Measurements from ENCODE around the gene ATP8A2. TPM values are rescaled to one million over a fixed set of nuclear protein-coding genes. Genes with fewer than 3 reads are reported as not detected.

ATP8A2 gene
- total RNA-seq, 1 donor from 2014 or later: 3.4 TPM

DNA sequence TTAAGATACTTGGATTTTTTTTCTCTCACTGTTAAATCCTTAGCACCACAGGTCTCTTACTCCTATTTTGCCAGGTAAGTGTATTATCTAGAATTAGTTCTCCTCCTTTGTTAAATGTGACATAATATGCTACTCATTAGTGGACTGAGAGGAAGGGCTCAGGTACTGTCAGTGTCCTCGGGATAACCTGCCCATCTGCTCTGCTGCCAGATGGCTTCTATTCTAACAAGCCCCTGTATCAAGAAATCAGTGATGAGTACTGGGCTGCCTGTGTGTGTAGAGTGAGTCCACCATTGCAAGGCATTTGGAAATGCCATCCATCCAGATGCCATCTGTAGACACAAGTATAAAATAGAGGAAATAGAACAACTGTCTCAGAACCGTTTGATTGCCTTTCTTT is 209.6 kb downstream of the ATP8A2 start:
- Mint-ChIP-seq H3K36me3 (ENCODE audit: low read depth) (no peaks in the 10 kb centered on the region), H3K27me3 (ENCODE audit: low read depth) (no peaks in the 10 kb centered on the region), H3K27ac (ENCODE audit: unreplicated experiment) (no peak overlapping the region), H3K9me3 (no peaks in the 10 kb centered on the region), H3K4me3 (no peak overlapping the region), H3K4me1 (peaks cover 5% of the 10 kb centered on the region)
- DNase-seq (ENCODE audit: low read depth, low spot score): no peak
- no peak for TF ChIP-seq CTCF (conservative IDR thresholded peaks at IDR 0.05)

GRCh38 chr13:25584087-25584486 is 212.3 kb downstream of the ATP8A2 start:
- no peaks in the 10 kb centered on the region for H3K9me3 Mint-ChIP-seq

GRCh38 chr13:25585000-25585399 is 213.2 kb downstream of the ATP8A2 start:
- Mint-ChIP-seq H3K4me3 (no peak overlapping the region), H3K27me3 (ENCODE audit: low read depth) (peaks cover 2% of the 10 kb centered on the region), H3K36me3 (ENCODE audit: low read depth) (no peaks in the 10 kb centered on the region), H3K4me1 (peaks cover 5% of the 10 kb centered on the region), H3K9me3 (no peaks in the 10 kb centered on the region), H3K27ac (ENCODE audit: unreplicated experiment) (no peak overlapping the region)
- no peak for TF ChIP-seq CTCF (conservative IDR thresholded peaks at IDR 0.05)
- DNase-seq (ENCODE audit: low read depth, low spot score): no peak

More at GRCh38 chr13:25584087-25584486, 212.3 kb downstream of the ATP8A2 start:
- H3K36me3 Mint-ChIP-seq (ENCODE audit: low read depth): no peaks in the 10 kb centered on the region
- peaks cover 5% of the 10 kb centered on the region for H3K4me1 Mint-ChIP-seq
- H3K4me3 Mint-ChIP-seq: no peak overlapping the region
- DNase-seq (ENCODE audit: low read depth, low spot score): no peak
- H3K27me3 Mint-ChIP-seq (ENCODE audit: low read depth): peaks cover 2% of the 10 kb centered on the region
- no peak for TF ChIP-seq CTCF (conservative IDR thresholded peaks at IDR 0.05)
- H3K27ac Mint-ChIP-seq (ENCODE audit: unreplicated experiment): no peak overlapping the region

GRCh38 chr13:25587326-25587980 is 215.7 kb downstream of the ATP8A2 start:
- Mint-ChIP-seq H3K36me3 (ENCODE audit: low read depth) (no peaks in the 10 kb centered on the region), H3K4me1 (peaks cover 5% of the 10 kb centered on the region), H3K9me3 (no peaks in the 10 kb centered on the region), H3K27me3 (ENCODE audit: low read depth) (peaks cover 2% of the 10 kb centered on the region), H3K4me3 (no peak overlapping the region), H3K27ac (ENCODE audit: unreplicated experiment) (no peak overlapping the region)
- no peak for DNase-seq (ENCODE audit: low read depth, low spot score)
- no peak for TF ChIP-seq CTCF (conservative IDR thresholded peaks at IDR 0.05)

GRCh38 chr13:25588336-25589060 is 216.7 kb downstream of the ATP8A2 start:
- TF ChIP-seq CTCF (conservative IDR thresholded peaks at IDR 0.05): no peak
- Mint-ChIP-seq H3K4me3 (no peak overlapping the region), H3K27me3 (ENCODE audit: low read depth) (peaks cover 2% of the 10 kb centered on the region), H3K27ac (ENCODE audit: unreplicated experiment) (no peak overlapping the region), H3K9me3 (no peaks in the 10 kb centered on the region), H3K4me1 (peaks cover 5% of the 10 kb centered on the region), H3K36me3 (ENCODE audit: low read depth) (no peaks in the 10 kb centered on the region)
- no peak for DNase-seq (ENCODE audit: low read depth, low spot score)
